WTC11 (cell line): ENCODE data around the gene ANKRD24. TPM values are rescaled to one million over a fixed set of nuclear protein-coding genes. Genes with fewer than 3 reads are reported as not detected.
A peak's percentile ranks its signal among the peaks of the same experiment; 100 is the strongest.

Experiments
- ATAC-seq: fragments of 200-7000 bp; cut with Tn5 transposase; 2 replicates; pipeline ENCODE4 v1.10.0; 2021; ENCODE audit warnings: mild to moderate bottlenecking, moderate library complexity
- CTCF ChIA-PET: fragments of 300-600 bp; sonication (Branson Sonifier 250); formaldehyde crosslinking; loops from one replicate; lab custom pipeline; 2021; ENCODE audit warnings: antibody characterized with exemption; lab: Charles Lee
- POLR2A ChIA-PET: fragments of 350-600 bp; sonication (Branson Sonifier 250); formaldehyde crosslinking; loops from one replicate; lab custom pipeline; 2021; ENCODE audit warnings: antibody characterized with exemption; lab: Charles Lee
- DNase-seq: peaks from one replicate; pipeline ENCODE4 v3.0.0; 2021; ENCODE audit warnings: low spot score
- H3K27ac Mint-ChIP-seq: 2 replicates; pipeline ENCODE4 v1.8.0; 2021; ENCODE audit warnings: mixed read lengths
- H3K27me3 Mint-ChIP-seq: 2 replicates; pipeline ENCODE4 v1.8.0; 2021; ENCODE audit warnings: low read depth, mild to moderate bottlenecking, moderate library complexity, mixed read lengths
- H3K36me3 Mint-ChIP-seq: 2 replicates; pipeline ENCODE4 v1.8.0; 2021; ENCODE audit warnings: mixed read lengths
- H3K4me1 Mint-ChIP-seq: 2 replicates; pipeline ENCODE4 v1.8.0; 2022; ENCODE audit warnings: mixed read lengths
- H3K4me3 Mint-ChIP-seq: 2 replicates; pipeline ENCODE4 v1.8.0; 2021; ENCODE audit warnings: mild to moderate bottlenecking, moderate library complexity, mixed read lengths
- H3K9me3 Mint-ChIP-seq: 2 replicates; pipeline ENCODE4 v1.8.0; 2021; ENCODE audit warnings: mixed read lengths
- ATF1 ChIP-seq: sonication (generic); formaldehyde crosslinking; IDR thresholded peaks from 2 replicates; pipeline ENCODE4 v1.8.1; 2023; ENCODE audit warnings: mild to moderate bottlenecking, moderate library complexity, missing genetic modification reagents
- CBFB ChIP-seq: sonication (generic); formaldehyde crosslinking; IDR thresholded peaks from 2 replicates; pipeline ENCODE4 v1.8.1; 2022; ENCODE audit warnings: mild to moderate bottlenecking, low read depth, missing genetic modification reagents
- EMX1 ChIP-seq: fragments of 250-450 bp; sonication (Bioruptor Pico); IDR thresholded peaks from 2 replicates; pipeline ENCODE4 v1.8.0; 2021; ENCODE audit warnings: mild to moderate bottlenecking
- FOXP1 ChIP-seq: sonication (generic); formaldehyde crosslinking; IDR thresholded peaks from 2 replicates; pipeline ENCODE4 v1.8.0; 2022; ENCODE audit warnings: missing genetic modification reagents, mild to moderate bottlenecking, moderate library complexity, borderline replicate concordance
- GABPB1 ChIP-seq: sonication (generic); formaldehyde crosslinking; IDR thresholded peaks from 2 replicates; pipeline ENCODE4 v1.8.1; 2023; ENCODE audit warnings: mild to moderate bottlenecking, missing genetic modification reagents
- IRF2 ChIP-seq: sonication (generic); formaldehyde crosslinking; IDR thresholded peaks from 2 replicates; pipeline ENCODE4 v1.8.0; 2022; ENCODE audit warnings: low read depth, missing genetic modification reagents, borderline replicate concordance
- MAX ChIP-seq: sonication (generic); formaldehyde crosslinking; IDR thresholded peaks from 2 replicates; pipeline ENCODE4 v1.8.0; 2022; ENCODE audit warnings: mild to moderate bottlenecking, missing genetic modification reagents
- MYBL2 ChIP-seq: sonication (generic); formaldehyde crosslinking; IDR thresholded peaks from 2 replicates; pipeline ENCODE4 v1.8.1; 2023; ENCODE audit warnings: mild to moderate bottlenecking, moderate library complexity, missing genetic modification reagents
- NFATC4 ChIP-seq: fragments of 250-450 bp; sonication (Bioruptor Pico); IDR thresholded peaks from 2 replicates; pipeline ENCODE4 v1.9.0; 2021; ENCODE audit warnings: mild to moderate bottlenecking
- SOX15 ChIP-seq: fragments of 250-450 bp; sonication (Bioruptor Pico); IDR thresholded peaks from 2 replicates; pipeline ENCODE4 v1.9.0; 2021; ENCODE audit warnings: mild to moderate bottlenecking
- TEAD1 ChIP-seq: sonication (generic); formaldehyde crosslinking; IDR thresholded peaks from 2 replicates; pipeline ENCODE4 v1.8.0; 2022; ENCODE audit warnings: mild to moderate bottlenecking, missing genetic modification reagents
- TP53 ChIP-seq: sonication (generic); formaldehyde crosslinking; IDR thresholded peaks from 2 replicates; pipeline ENCODE4 v1.8.1; 2023; ENCODE audit warnings: mild to moderate bottlenecking, missing genetic modification reagents
- USF1 ChIP-seq: sonication (generic); formaldehyde crosslinking; IDR thresholded peaks from 2 replicates; pipeline ENCODE4 v1.8.0; 2022; ENCODE audit warnings: mild to moderate bottlenecking, missing genetic modification reagents
- ZBTB21 ChIP-seq: sonication (generic); formaldehyde crosslinking; IDR thresholded peaks from 2 replicates; pipeline ENCODE4 v1.8.1; 2023; ENCODE audit warnings: mild to moderate bottlenecking, missing genetic modification reagents, borderline replicate concordance
- total RNA-seq: library from RNA; stranded (reverse); gene quantifications from 3 replicates; pipeline ENCODE4 v1.2.3, GENCODE V29; 2021
- TF ChIP-seq, protein P1 (sequence below): sonication (generic); formaldehyde crosslinking; IDR thresholded peaks from 2 replicates; pipeline ENCODE4 v1.8.0; 2022; ENCODE audit warnings: missing genetic modification reagents
- TF ChIP-seq, protein P2 (sequence below): fragments of 250-450 bp; sonication (Bioruptor Pico); IDR thresholded peaks from 2 replicates; pipeline ENCODE4 v1.9.0; 2021; ENCODE audit warnings: mild to moderate bottlenecking
- TF ChIP-seq, protein P3 (sequence below): sonication (generic); formaldehyde crosslinking; IDR thresholded peaks from 2 replicates; pipeline ENCODE4 v1.8.1; 2023; ENCODE audit warnings: mild to moderate bottlenecking, missing genetic modification reagents, borderline replicate concordance
- TF ChIP-seq, protein P4 (sequence below): sonication (generic); formaldehyde crosslinking; IDR thresholded peaks from 2 replicates; pipeline ENCODE4 v1.8.0; 2022; ENCODE audit warnings: mild to moderate bottlenecking, missing genetic modification reagents

ANKRD24 gene
- total RNA-seq, 1 experiment from 2014 or later: 11.3 TPM

GRCh38 chr19:4206818-4207484, 24.5 kb downstream of the ANKRD24 start (continued):
- TF ChIP-seq, protein P1, sequence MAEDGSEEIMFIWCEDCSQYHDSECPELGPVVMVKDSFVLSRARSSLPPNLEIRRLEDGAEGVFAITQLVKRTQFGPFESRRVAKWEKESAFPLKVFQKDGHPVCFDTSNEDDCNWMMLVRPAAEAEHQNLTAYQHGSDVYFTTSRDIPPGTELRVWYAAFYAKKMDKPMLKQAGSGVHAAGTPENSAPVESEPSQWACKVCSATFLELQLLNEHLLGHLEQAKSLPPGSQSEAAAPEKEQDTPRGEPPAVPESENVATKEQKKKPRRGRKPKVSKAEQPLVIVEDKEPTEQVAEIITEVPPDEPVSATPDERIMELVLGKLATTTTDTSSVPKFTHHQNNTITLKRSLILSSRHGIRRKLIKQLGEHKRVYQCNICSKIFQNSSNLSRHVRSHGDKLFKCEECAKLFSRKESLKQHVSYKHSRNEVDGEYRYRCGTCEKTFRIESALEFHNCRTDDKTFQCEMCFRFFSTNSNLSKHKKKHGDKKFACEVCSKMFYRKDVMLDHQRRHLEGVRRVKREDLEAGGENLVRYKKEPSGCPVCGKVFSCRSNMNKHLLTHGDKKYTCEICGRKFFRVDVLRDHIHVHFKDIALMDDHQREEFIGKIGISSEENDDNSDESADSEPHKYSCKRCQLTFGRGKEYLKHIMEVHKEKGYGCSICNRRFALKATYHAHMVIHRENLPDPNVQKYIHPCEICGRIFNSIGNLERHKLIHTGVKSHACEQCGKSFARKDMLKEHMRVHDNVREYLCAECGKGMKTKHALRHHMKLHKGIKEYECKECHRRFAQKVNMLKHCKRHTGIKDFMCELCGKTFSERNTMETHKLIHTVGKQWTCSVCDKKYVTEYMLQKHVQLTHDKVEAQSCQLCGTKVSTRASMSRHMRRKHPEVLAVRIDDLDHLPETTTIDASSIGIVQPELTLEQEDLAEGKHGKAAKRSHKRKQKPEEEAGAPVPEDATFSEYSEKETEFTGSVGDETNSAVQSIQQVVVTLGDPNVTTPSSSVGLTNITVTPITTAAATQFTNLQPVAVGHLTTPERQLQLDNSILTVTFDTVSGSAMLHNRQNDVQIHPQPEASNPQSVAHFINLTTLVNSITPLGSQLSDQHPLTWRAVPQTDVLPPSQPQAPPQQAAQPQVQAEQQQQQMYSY (CRISPR knock-in tag): no peak
- TF ChIP-seq TEAD1 (CRISPR knock-in tag): no peak
- TF ChIP-seq, protein P2, sequence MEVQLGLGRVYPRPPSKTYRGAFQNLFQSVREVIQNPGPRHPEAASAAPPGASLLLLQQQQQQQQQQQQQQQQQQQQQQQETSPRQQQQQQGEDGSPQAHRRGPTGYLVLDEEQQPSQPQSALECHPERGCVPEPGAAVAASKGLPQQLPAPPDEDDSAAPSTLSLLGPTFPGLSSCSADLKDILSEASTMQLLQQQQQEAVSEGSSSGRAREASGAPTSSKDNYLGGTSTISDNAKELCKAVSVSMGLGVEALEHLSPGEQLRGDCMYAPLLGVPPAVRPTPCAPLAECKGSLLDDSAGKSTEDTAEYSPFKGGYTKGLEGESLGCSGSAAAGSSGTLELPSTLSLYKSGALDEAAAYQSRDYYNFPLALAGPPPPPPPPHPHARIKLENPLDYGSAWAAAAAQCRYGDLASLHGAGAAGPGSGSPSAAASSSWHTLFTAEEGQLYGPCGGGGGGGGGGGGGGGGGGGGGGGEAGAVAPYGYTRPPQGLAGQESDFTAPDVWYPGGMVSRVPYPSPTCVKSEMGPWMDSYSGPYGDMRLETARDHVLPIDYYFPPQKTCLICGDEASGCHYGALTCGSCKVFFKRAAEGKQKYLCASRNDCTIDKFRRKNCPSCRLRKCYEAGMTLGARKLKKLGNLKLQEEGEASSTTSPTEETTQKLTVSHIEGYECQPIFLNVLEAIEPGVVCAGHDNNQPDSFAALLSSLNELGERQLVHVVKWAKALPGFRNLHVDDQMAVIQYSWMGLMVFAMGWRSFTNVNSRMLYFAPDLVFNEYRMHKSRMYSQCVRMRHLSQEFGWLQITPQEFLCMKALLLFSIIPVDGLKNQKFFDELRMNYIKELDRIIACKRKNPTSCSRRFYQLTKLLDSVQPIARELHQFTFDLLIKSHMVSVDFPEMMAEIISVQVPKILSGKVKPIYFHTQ (CRISPR knock-in tag): no peak
- TF ChIP-seq IRF2 (CRISPR knock-in tag): no peak
- TF ChIP-seq TP53 (CRISPR knock-in tag): no peak
- no peak for TF ChIP-seq MYBL2 (CRISPR knock-in tag)

- peak overlapping the region; percentile 78 for H3K27ac Mint-ChIP-seq
- H3K36me3 Mint-ChIP-seq: no peaks in the 10 kb centered on the region
- ChIA-PET POLR2A (no interaction called here), CTCF (interaction anchor here (0.5 to 2.9 kb wide), 23 partner anchors 9 to 1596 kb away, joined by 3 to 21 read pairs (median 3); partner anchors contain the start of genes CREB3L3 and PIP5K1C)
- H3K4me3 Mint-ChIP-seq: no peak overlapping the region
- no peak for DNase-seq
- peaks cover 6% of the 10 kb centered on the region; the same call in 1 of the 2 replicates for H3K4me1 Mint-ChIP-seq
- peak; percentile 57 for ATAC-seq
- no peaks in the 10 kb centered on the region for H3K27me3 Mint-ChIP-seq
- no peaks in the 10 kb centered on the region for H3K9me3 Mint-ChIP-seq
- TF ChIP-seq ATF1 (CRISPR knock-in tag) (no peak), NFATC4 (CRISPR knock-in tag) (no peak), GABPB1 (CRISPR knock-in tag) (no peak), ZBTB21 (CRISPR knock-in tag) (no peak), EMX1 (CRISPR knock-in tag) (no peak), MYBL2 (CRISPR knock-in tag) (no peak), USF1 (CRISPR knock-in tag) (no peak), FOXP1 (no peak), SOX15 (CRISPR knock-in tag) (no peak), CBFB (CRISPR knock-in tag) (no peak), MAX (CRISPR knock-in tag) (no peak)
- TF ChIP-seq, protein P3, sequence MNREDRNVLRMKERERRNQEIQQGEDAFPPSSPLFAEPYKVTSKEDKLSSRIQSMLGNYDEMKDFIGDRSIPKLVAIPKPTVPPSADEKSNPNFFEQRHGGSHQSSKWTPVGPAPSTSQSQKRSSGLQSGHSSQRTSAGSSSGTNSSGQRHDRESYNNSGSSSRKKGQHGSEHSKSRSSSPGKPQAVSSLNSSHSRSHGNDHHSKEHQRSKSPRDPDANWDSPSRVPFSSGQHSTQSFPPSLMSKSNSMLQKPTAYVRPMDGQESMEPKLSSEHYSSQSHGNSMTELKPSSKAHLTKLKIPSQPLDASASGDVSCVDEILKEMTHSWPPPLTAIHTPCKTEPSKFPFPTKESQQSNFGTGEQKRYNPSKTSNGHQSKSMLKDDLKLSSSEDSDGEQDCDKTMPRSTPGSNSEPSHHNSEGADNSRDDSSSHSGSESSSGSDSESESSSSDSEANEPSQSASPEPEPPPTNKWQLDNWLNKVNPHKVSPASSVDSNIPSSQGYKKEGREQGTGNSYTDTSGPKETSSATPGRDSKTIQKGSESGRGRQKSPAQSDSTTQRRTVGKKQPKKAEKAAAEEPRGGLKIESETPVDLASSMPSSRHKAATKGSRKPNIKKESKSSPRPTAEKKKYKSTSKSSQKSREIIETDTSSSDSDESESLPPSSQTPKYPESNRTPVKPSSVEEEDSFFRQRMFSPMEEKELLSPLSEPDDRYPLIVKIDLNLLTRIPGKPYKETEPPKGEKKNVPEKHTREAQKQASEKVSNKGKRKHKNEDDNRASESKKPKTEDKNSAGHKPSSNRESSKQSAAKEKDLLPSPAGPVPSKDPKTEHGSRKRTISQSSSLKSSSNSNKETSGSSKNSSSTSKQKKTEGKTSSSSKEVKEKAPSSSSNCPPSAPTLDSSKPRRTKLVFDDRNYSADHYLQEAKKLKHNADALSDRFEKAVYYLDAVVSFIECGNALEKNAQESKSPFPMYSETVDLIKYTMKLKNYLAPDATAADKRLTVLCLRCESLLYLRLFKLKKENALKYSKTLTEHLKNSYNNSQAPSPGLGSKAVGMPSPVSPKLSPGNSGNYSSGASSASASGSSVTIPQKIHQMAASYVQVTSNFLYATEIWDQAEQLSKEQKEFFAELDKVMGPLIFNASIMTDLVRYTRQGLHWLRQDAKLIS: no peak
- TF ChIP-seq, protein P2 (CRISPR knock-in tag): no peak
- TF ChIP-seq, protein P4, sequence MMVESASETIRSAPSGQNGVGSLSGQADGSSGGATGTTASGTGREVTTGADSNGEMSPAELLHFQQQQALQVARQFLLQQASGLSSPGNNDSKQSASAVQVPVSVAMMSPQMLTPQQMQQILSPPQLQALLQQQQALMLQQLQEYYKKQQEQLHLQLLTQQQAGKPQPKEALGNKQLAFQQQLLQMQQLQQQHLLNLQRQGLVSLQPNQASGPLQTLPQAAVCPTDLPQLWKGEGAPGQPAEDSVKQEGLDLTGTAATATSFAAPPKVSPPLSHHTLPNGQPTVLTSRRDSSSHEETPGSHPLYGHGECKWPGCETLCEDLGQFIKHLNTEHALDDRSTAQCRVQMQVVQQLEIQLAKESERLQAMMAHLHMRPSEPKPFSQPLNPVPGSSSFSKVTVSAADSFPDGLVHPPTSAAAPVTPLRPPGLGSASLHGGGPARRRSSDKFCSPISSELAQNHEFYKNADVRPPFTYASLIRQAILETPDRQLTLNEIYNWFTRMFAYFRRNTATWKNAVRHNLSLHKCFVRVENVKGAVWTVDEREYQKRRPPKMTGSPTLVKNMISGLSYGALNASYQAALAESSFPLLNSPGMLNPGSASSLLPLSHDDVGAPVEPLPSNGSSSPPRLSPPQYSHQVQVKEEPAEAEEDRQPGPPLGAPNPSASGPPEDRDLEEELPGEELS: no peak
Observed at GRCh38 chr19:4208385-4209094, 26.1 kb downstream of the ANKRD24 start.
